Breast epithelium (tissue), 3 donors: ENCODE measurements around the gene KIF4B.

Experiments used
- POLR2A ChIP-seq: fragments of 450-650 bp; IDR thresholded peaks from one replicate; pipeline ENCODE4 v1.6.1; 2016; ENCODE audit warnings: antibody characterized with exemption, mild to moderate bottlenecking, moderate library complexity
- TF ChIP-seq, protein P1 (sequence below), 3 donors: fragments of 450-650 bp; IDR thresholded peaks; one replicate each; pipeline ENCODE4 v1.5.1; 2016 to 2017; ENCODE audit warnings: antibody characterized with exemption in 3 of 3, mild to moderate bottlenecking in 3 of 3, moderate library complexity in 3 of 3

DNA sequence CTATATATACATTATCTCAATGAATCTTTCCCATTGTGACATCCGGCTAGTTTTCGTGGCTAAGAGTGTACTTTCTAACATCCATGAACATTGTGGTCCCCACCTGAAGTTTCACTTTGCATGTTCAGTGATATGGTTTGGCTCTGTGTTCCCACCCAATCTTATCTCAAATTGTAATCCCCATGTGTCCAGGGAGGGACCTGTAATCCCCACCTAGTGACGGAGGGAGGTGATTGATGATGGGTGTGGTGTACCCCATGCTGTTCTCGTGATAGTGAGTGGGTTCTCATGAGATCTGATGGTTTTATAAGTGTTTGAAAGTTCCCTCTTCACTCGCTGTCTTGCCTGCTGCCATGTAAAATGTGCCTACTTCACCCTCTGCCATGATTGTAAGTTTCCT is 44.6 kb upstream of the KIF4B start:
- TF ChIP-seq, protein P1, sequence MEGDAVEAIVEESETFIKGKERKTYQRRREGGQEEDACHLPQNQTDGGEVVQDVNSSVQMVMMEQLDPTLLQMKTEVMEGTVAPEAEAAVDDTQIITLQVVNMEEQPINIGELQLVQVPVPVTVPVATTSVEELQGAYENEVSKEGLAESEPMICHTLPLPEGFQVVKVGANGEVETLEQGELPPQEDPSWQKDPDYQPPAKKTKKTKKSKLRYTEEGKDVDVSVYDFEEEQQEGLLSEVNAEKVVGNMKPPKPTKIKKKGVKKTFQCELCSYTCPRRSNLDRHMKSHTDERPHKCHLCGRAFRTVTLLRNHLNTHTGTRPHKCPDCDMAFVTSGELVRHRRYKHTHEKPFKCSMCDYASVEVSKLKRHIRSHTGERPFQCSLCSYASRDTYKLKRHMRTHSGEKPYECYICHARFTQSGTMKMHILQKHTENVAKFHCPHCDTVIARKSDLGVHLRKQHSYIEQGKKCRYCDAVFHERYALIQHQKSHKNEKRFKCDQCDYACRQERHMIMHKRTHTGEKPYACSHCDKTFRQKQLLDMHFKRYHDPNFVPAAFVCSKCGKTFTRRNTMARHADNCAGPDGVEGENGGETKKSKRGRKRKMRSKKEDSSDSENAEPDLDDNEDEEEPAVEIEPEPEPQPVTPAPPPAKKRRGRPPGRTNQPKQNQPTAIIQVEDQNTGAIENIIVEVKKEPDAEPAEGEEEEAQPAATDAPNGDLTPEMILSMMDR (IDR thresholded peaks at IDR 0.05), result no peak
- no peak for TF ChIP-seq POLR2A
